Cardiac fibroblast (primary cell): Measurements from ENCODE around the gene UGT1A9.
A peak's percentile ranks its signal among the peaks of the same experiment; 100 is the strongest.

Source experiments
- DNase-seq, 2 donors: peaks; one replicate each; pipeline versions ENCODE4 v3.0.0 to v3.0.0-alpha.2; 2010; ENCODE audit warnings: low read depth in 2 of 2
- H3K4me3 ChIP-seq, 2 donors: replicated peaks in 1 of 2; 1 replicate in 1 of 2; 2 replicates in 1 of 2; pipeline ENCODE4 v1.5.1; 2011; ENCODE audit warnings: low read depth in 2 of 2, low read length in 2 of 2, mild to moderate bottlenecking in 2 of 2, moderate library complexity in 1 of 2
- TF ChIP-seq, protein P1 (sequence below): IDR thresholded peaks from one replicate; pipeline ENCODE4 v1.5.1; 2011; ENCODE audit warnings: low read depth, mild to moderate bottlenecking, low read length, inconsistent platforms

The UGT1A9 gene

GRCh38 chr2:233679196-233679595 lies 7.5 kb downstream of the UGT1A9 start:
- peak in 1 of 2 donors; percentile 12 for DNase-seq
- TF ChIP-seq, protein P1, sequence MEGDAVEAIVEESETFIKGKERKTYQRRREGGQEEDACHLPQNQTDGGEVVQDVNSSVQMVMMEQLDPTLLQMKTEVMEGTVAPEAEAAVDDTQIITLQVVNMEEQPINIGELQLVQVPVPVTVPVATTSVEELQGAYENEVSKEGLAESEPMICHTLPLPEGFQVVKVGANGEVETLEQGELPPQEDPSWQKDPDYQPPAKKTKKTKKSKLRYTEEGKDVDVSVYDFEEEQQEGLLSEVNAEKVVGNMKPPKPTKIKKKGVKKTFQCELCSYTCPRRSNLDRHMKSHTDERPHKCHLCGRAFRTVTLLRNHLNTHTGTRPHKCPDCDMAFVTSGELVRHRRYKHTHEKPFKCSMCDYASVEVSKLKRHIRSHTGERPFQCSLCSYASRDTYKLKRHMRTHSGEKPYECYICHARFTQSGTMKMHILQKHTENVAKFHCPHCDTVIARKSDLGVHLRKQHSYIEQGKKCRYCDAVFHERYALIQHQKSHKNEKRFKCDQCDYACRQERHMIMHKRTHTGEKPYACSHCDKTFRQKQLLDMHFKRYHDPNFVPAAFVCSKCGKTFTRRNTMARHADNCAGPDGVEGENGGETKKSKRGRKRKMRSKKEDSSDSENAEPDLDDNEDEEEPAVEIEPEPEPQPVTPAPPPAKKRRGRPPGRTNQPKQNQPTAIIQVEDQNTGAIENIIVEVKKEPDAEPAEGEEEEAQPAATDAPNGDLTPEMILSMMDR = no peak
- H3K4me3 ChIP-seq = no peak overlapping the region

DNA sequence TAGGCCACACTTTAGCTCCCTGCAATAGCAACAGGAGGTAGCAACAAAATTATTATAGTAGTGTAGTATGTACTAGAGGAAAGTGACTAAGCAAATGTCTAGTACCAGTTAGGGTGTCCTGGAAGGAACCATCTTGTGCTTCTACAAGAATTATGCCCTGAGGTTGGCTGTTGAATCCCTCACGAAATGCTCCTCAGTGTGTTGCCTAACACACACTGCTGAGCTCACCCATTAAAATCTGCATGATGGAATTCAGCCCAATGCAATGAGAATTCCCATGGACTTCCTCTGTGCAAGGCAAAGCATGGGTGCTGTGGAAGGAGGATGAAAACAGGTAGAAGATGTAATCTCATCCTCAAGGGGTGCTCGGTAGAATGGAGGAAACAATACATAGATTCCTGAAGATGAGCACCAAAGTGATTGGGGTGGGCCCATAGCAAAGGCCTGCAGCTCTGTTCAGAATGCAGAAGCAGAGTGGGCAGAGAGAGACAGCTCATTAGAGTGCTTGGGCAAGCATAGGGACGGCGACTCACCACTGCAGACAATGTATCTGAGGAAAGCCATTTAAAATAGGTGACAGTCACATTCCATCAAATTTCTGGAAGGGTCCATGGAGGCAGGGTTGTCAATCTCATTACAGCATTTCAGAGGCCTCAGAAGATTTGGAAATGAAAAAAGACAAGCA lies 8.8 kb downstream of the UGT1A9 start:
- H3K4me3 ChIP-seq = no peak overlapping the region
- DNase-seq = no peak
- TF ChIP-seq, protein P1 = no peak

GRCh38 chr2:233681521-233682099 lies 9.9 kb downstream of the UGT1A9 start, which contains the start of gene UGT1A7:
Gene UGT1A7 (plus strand): TSS chr2:233681901. CDS start chr2:233681938, 37 bp downstream.
- TF ChIP-seq, protein P1 = no peak
- DNase-seq = no peak
- H3K4me3 ChIP-seq = no peak within 1 kb of the TSS

GRCh38 chr2:233684640-233685039 lies 12.9 kb downstream of the UGT1A9 start:
- TF ChIP-seq, protein P1 = no peak
- H3K4me3 ChIP-seq = no peak overlapping the region
- no peak for DNase-seq

DNA sequence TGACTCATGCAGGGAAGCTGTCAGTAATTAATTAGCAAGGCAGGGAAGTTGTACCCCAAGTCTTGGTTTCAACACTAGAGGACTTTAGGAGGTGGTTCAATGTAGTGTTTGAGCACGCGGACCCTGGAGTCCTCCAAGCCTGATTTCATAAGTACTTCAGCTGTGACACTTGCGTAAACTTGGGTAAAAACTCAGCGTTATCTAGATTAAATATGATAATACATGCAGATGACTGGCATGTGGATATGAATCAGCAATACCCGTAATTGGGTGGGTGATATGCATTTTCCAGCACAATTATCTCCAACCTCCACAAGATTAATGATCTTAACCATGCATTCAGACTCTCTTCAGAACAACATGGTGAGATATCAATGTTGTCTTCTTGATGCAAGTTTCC lies 15.2 kb downstream of the UGT1A9 start:
- no peak for DNase-seq
- TF ChIP-seq, protein P1 = no peak
- no peak overlapping the region for H3K4me3 ChIP-seq

GRCh38 chr2:233688341-233688740 lies 16.6 kb downstream of the UGT1A9 start:
- no peak overlapping the region for H3K4me3 ChIP-seq
- DNase-seq = no peak
- TF ChIP-seq, protein P1 = no peak
